ENCODE data around the gene GALNT3.

DNA sequence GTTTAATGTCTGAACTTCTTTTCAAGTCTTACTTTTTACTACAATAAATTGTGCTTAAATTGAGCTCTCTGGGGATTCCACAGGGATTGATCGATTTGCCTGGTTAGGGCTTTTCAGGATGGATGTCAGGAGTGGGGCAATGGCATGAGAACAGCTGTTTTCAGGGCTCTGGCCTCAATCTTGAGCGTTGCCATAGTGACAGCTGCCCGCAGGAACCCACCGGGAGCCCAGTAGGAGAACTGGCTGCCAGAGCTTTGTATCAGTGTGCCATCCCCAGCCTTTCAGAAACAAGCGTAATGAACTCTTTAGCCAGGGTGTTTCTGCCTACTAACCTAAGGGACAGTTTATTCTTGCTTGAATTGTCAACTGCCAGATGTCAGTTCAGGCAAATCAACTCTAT lies 93.5 kb downstream of the GALNT3 start:
- TF ChIP-seq, protein P1, sequence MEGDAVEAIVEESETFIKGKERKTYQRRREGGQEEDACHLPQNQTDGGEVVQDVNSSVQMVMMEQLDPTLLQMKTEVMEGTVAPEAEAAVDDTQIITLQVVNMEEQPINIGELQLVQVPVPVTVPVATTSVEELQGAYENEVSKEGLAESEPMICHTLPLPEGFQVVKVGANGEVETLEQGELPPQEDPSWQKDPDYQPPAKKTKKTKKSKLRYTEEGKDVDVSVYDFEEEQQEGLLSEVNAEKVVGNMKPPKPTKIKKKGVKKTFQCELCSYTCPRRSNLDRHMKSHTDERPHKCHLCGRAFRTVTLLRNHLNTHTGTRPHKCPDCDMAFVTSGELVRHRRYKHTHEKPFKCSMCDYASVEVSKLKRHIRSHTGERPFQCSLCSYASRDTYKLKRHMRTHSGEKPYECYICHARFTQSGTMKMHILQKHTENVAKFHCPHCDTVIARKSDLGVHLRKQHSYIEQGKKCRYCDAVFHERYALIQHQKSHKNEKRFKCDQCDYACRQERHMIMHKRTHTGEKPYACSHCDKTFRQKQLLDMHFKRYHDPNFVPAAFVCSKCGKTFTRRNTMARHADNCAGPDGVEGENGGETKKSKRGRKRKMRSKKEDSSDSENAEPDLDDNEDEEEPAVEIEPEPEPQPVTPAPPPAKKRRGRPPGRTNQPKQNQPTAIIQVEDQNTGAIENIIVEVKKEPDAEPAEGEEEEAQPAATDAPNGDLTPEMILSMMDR (IDR thresholded peaks at IDR 0.05 in 4 of 5, conservative IDR thresholded peaks at IDR 0.05 in 1 of 5) = no peak
- TF ChIP-seq POLR2A (IDR thresholded peaks at IDR 0.05) = no peak
